Neural cell (in vitro differentiated cells): ENCODE data around the gene CREB3L1. TPM values are rescaled to one million over a fixed set of nuclear protein-coding genes. Genes with fewer than 3 reads are reported as not detected.

Experiments used
- H2AFZ ChIP-seq: fragments of 200-600, 300-800 bp; sonication (generic), shearing (Covaris generic); 2 replicates; pipeline ENCODE4 v1.6.0; 2014; ENCODE audit warnings: low read depth, mild to moderate bottlenecking, antibody characterized with exemption, low read length, moderate library complexity
- H3F3A ChIP-seq: fragments of 200-600 bp; shearing (Covaris generic); 2 replicates; pipeline ENCODE4 v1.6.1; 2016; ENCODE audit warnings: mild to moderate bottlenecking, moderate library complexity, mixed read lengths, antibody characterized with exemption, low read length; ENCODE audit not compliant: insufficient read depth, poor library complexity, severe bottlenecking
- H3K27ac ChIP-seq: fragments of 200-600, 300-800 bp; sonication (generic), shearing (Covaris generic); 2 replicates; pipeline ENCODE4 v1.5.1; 2014; ENCODE audit warnings: mild to moderate bottlenecking, low read length, moderate library complexity
- H3K27me3 ChIP-seq: fragments of 300-800, 200-600 bp; sonication (generic), shearing (Covaris generic); 2 replicates; pipeline ENCODE4 v1.6.0; 2014; ENCODE audit warnings: mild to moderate bottlenecking, low read depth, low read length, moderate library complexity; ENCODE audit not compliant: insufficient read depth
- H3K36me3 ChIP-seq: fragments of 300-800, 200-600 bp; sonication (generic), shearing (Covaris generic); 2 replicates; pipeline ENCODE4 v1.5.1; 2014; ENCODE audit warnings: mild to moderate bottlenecking, antibody characterized with exemption, low read length, moderate library complexity; ENCODE audit not compliant: insufficient read depth
- H3K4me2 ChIP-seq: fragments of 300-800, 200-600 bp; sonication (generic), shearing (Covaris generic); 2 replicates; pipeline ENCODE4 v1.6.0; 2014; ENCODE audit warnings: mild to moderate bottlenecking, low read length
- H3K4me3 ChIP-seq: fragments of 300-800, 200-600 bp; sonication (generic), shearing (Covaris generic); 2 replicates; pipeline ENCODE4 v1.5.1; 2014; ENCODE audit warnings: mild to moderate bottlenecking, low read length, moderate library complexity
- H3K79me2 ChIP-seq: fragments of 200-600 bp; shearing (Covaris generic); replicated peaks from 2 replicates; pipeline ENCODE4 v1.6.0; 2014; ENCODE audit warnings: mild to moderate bottlenecking, low read length, moderate library complexity; ENCODE audit not compliant: insufficient read depth
- H3K9ac ChIP-seq: fragments of 300-800, 200-600 bp; sonication (generic), shearing (Covaris generic); 2 replicates; pipeline ENCODE4 v1.6.1; 2016; ENCODE audit warnings: mild to moderate bottlenecking, low read length, mixed read lengths
- H3K9me2 ChIP-seq: fragments of 200-600 bp; shearing (Covaris generic); 2 replicates; pipeline ENCODE4 v1.6.1; 2016; ENCODE audit warnings: mild to moderate bottlenecking, low read length, mixed read lengths; ENCODE audit not compliant: insufficient read depth
- H3K9me3 ChIP-seq: fragments of 200-600, 300-800 bp; sonication (generic), shearing (Covaris generic); 2 replicates; pipeline ENCODE4 v1.6.1; 2016; ENCODE audit warnings: mild to moderate bottlenecking, mixed run types, low read length, moderate library complexity, mixed read lengths
- H4K20me1 ChIP-seq: fragments of 200-600 bp; shearing (Covaris generic); 2 replicates; pipeline ENCODE4 v1.6.1; 2016; ENCODE audit warnings: mild to moderate bottlenecking, mixed run types; ENCODE audit not compliant: insufficient read depth
- CTCF ChIP-seq: fragments of 450-650 bp; IDR thresholded peaks from 2 replicates; pipeline ENCODE4 v1.5.1; 2014; ENCODE audit warnings: antibody characterized with exemption, mild to moderate bottlenecking, moderate library complexity; ENCODE audit not compliant: poor library complexity, severe bottlenecking
- EP300 ChIP-seq: fragments of 450-650 bp; conservative IDR thresholded peaks from 2 replicates; pipeline ENCODE4 v1.6.1; 2014; ENCODE audit warnings: antibody characterized with exemption, mild to moderate bottlenecking, moderate library complexity; ENCODE audit not compliant: poor library complexity, severe bottlenecking
- EZH2 ChIP-seq: fragments of 200-600, 300-800 bp; shearing (Covaris generic), sonication (generic); IDR thresholded peaks from 2 replicates; pipeline ENCODE4 v1.6.1; 2014; ENCODE audit warnings: antibody characterized with exemption, low read length, borderline replicate concordance, mild to moderate bottlenecking; ENCODE audit not compliant: insufficient read depth, poor library complexity, severe bottlenecking
- MXI1 ChIP-seq: fragments of 450-650 bp; conservative IDR thresholded peaks from 2 replicates; pipeline ENCODE4 v1.6.1; 2014; ENCODE audit warnings: antibody characterized with exemption, mild to moderate bottlenecking; ENCODE audit not compliant: poor library complexity, severe bottlenecking
- POLR2AphosphoS5 ChIP-seq: IDR thresholded peaks from 2 replicates; pipeline ENCODE4 v1.6.1; 2012
- RAD21 ChIP-seq: fragments of 450-650 bp; conservative IDR thresholded peaks from 2 replicates; pipeline ENCODE4 v1.6.1; 2014; ENCODE audit warnings: antibody characterized with exemption, mild to moderate bottlenecking, moderate library complexity
- REST ChIP-seq: IDR thresholded peaks from 2 replicates; pipeline ENCODE4 v1.6.1; 2012; ENCODE audit warnings: borderline replicate concordance
- SMC3 ChIP-seq: fragments of 450-650 bp; conservative IDR thresholded peaks from 2 replicates; pipeline ENCODE4 v1.6.1; 2014; ENCODE audit warnings: antibody characterized with exemption, mild to moderate bottlenecking, moderate library complexity; ENCODE audit not compliant: poor library complexity
- TAF1 ChIP-seq: IDR thresholded peaks from 2 replicates; pipeline ENCODE4 v1.6.1; 2012; ENCODE audit warnings: low read depth
- polyA plus RNA-seq: library from polyadenylated mRNA; depleted of rRNA; stranded (reverse); fragments of >200 nt; gene quantifications from 2 replicates; pipeline ENCODE4 v1.2.3, GENCODE V29; 2014

The CREB3L1 gene
- polyA plus RNA-seq, 1 donor from 2014 or later, result not detected

GRCh38 chr11:46249103-46249937 is 28.1 kb upstream of the CREB3L1 start:
- H2AFZ ChIP-seq, result no peak overlapping the region
- H3K9me2 ChIP-seq, result no peaks in the 10 kb centered on the region
- no peaks in the 10 kb centered on the region for H3K36me3 ChIP-seq
- no peaks in the 10 kb centered on the region for H4K20me1 ChIP-seq
- H3F3A ChIP-seq, result no peaks in the 10 kb centered on the region
- H3K9ac ChIP-seq, result no peak overlapping the region
- no peak overlapping the region for H3K4me3 ChIP-seq
- H3K79me2 ChIP-seq, result no peaks in the 10 kb centered on the region
- no peaks in the 10 kb centered on the region for H3K27me3 ChIP-seq
- H3K9me3 ChIP-seq, result no peaks in the 10 kb centered on the region
- TF ChIP-seq REST (no peak), EZH2 (no peak), MXI1 (no peak), SMC3 (no peak), CTCF (no peak), TAF1 (no peak), POLR2AphosphoS5 (no peak), RAD21 (no peak), EP300 (no peak)
- no peak overlapping the region for H3K27ac ChIP-seq
- no peak overlapping the region for H3K4me2 ChIP-seq

GRCh38 chr11:46249938-46250744 is 27.3 kb upstream of the CREB3L1 start:
- TF ChIP-seq EZH2 (no peak), MXI1 (no peak), SMC3 (no peak)

More at GRCh38 chr11:46249938-46250744, 27.3 kb upstream of the CREB3L1 start:
- Histone ChIP-seq H2AFZ (no peak overlapping the region), H3K79me2 (no peaks in the 10 kb centered on the region), H3K27me3 (no peaks in the 10 kb centered on the region), H3K9me3 (no peaks in the 10 kb centered on the region), H3K27ac (no peak overlapping the region), H3K36me3 (no peaks in the 10 kb centered on the region), H3F3A (no peaks in the 10 kb centered on the region), H3K9me2 (no peaks in the 10 kb centered on the region), H4K20me1 (no peaks in the 10 kb centered on the region), H3K4me3 (no peak overlapping the region), H3K9ac (no peak overlapping the region), H3K4me2 (no peak overlapping the region)
